Progenitor cell of endocrine pancreas (in vitro differentiated cells): ENCODE measurements around the gene BCO1. TPM values are rescaled to one million over a fixed set of nuclear protein-coding genes. Genes with fewer than 3 reads are reported as not detected.
"Not testable (repeated sequence)": the region's sequence is repeated elsewhere in the genome, so short reads cannot be mapped to it uniquely, and the experiment has no call there.

Experiments
- DNase-seq: peaks from one replicate; pipeline ENCODE4 v3.0.0; 2021; ENCODE audit warnings: low spot score; ENCODE audit not compliant: unreplicated experiment
- H3K27ac Mint-ChIP-seq: 2 replicates; pipeline ENCODE4 v1.8.0; 2021; ENCODE audit warnings: mild to moderate bottlenecking, moderate library complexity, mixed read lengths
- H3K27me3 Mint-ChIP-seq: 2 replicates; pipeline ENCODE4 v1.8.0; 2021; ENCODE audit warnings: mixed read lengths
- H3K36me3 Mint-ChIP-seq: 2 replicates; pipeline ENCODE4 v1.8.0; 2022; ENCODE audit warnings: mixed read lengths; ENCODE audit not compliant: insufficient read depth
- H3K4me1 Mint-ChIP-seq: 2 replicates; pipeline ENCODE4 v1.8.0; 2021; ENCODE audit warnings: low read depth, mixed read lengths
- H3K4me3 Mint-ChIP-seq: 2 replicates; pipeline ENCODE4 v1.8.0; 2021; ENCODE audit warnings: low read depth, mild to moderate bottlenecking, moderate library complexity, mixed read lengths
- H3K9me3 Mint-ChIP-seq: 2 replicates; pipeline ENCODE4 v1.8.0; 2021; ENCODE audit warnings: low read depth, mixed read lengths
- CTCF ChIP-seq: fragments of 200-600 bp; sonication (generic); IDR thresholded peaks from one replicate; pipeline ENCODE4 v1.5.0; 2021; ENCODE audit warnings: antibody characterized with exemption, mild to moderate bottlenecking; ENCODE audit not compliant: unreplicated experiment
- total RNA-seq: library from RNA; stranded (reverse); gene quantifications from 2 replicates; pipeline ENCODE4 v1.2.1, GENCODE V29; 2021

Gene BCO1
- total RNA-seq, 1 donor from 2014 or later, result 3.3 TPM

DNA sequence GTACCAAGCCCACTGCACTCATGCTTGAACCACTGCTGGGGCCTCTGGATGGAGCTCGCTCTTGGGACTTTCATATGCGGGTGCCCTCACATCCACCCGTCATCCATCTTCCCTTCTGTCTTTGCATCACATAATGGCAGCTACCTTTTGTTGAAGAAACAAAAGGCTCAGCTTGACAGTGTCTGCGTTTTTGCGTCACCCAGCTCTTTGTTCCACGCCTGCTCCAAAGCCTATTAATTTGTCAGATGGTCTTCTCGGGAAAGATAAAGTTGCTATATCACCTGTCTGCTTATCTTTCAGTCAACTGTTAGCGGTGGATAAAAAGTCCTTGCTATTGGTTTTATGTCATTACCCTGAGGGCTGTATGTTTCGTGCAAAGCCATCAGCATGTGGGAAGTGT lies 18.1 kb upstream of the BCO1 start:
- H3K9me3 Mint-ChIP-seq, result no peaks in the 10 kb centered on the region
- no peak for TF ChIP-seq CTCF
- H3K36me3 Mint-ChIP-seq, result no peaks in the 10 kb centered on the region
- DNase-seq, result no peak
- H3K27ac Mint-ChIP-seq, result no peak overlapping the region
- H3K27me3 Mint-ChIP-seq, result peaks cover 48% of the 10 kb centered on the region
- H3K4me1 Mint-ChIP-seq, result peaks cover 18% of the 10 kb centered on the region
- H3K4me3 Mint-ChIP-seq, result no peak overlapping the region

GRCh38 chr16:81221731-81222130 lies 16.8 kb upstream of the BCO1 start:
- no peak overlapping the region for H3K4me3 Mint-ChIP-seq
- no peaks in the 10 kb centered on the region for H3K9me3 Mint-ChIP-seq
- no peak for TF ChIP-seq CTCF
- peaks cover 18% of the 10 kb centered on the region for H3K4me1 Mint-ChIP-seq
- H3K27ac Mint-ChIP-seq, result no peak overlapping the region
- DNase-seq, result no peak
- H3K27me3 Mint-ChIP-seq, result peaks cover 38% of the 10 kb centered on the region
- H3K36me3 Mint-ChIP-seq, result no peaks in the 10 kb centered on the region

DNA sequence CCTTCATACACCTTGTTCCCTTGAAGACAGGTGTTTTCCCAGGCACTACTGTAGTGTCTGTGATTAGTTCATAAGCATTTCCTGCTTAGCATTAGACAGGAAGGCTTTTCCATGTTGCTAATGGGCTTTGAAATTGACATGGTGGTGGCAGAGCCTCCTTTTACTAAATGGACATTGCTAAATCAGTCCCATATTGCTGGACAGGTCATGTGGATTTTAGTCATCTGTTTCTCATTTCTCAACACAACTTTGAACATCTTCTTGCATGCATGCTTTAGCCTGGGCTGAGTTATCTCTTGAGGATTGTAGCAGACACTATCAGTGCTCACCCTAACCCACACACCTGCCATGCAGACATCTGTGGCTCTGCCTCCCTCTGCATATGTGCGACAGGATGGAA lies 13.7 kb upstream of the BCO1 start:
- DNase-seq, result no peak
- Mint-ChIP-seq H3K4me1 (peaks cover 20% of the 10 kb centered on the region), H3K36me3 (no peaks in the 10 kb centered on the region), H3K27me3 (peaks cover 36% of the 10 kb centered on the region), H3K27ac (peak overlapping the region; percentile 69), H3K4me3 (no peak overlapping the region), H3K9me3 (no peaks in the 10 kb centered on the region)
- no peak for TF ChIP-seq CTCF

DNA sequence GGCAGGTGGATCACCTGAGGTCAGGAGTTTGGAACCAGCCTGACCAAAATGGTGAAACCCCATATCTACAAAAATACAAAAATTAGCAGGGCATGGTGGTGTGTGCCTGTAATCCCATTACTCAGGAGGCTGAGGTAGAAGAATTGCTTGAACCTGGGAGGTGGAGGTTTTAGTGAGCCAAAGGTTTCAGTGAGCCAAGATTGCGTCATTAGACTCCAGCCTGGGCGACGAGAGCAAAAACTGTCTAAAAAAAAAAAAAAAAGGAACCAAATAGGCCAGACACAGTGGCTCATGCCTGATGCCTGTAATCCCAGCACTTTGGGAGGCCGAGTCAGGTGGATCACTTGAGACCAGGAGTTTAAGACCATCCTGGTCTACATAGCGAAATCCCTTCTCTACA lies 12.8 kb upstream of the BCO1 start:
- peaks cover 17% of the 10 kb centered on the region for H3K4me1 Mint-ChIP-seq
- H3K36me3 Mint-ChIP-seq, H3K27ac Mint-ChIP-seq, DNase-seq, H3K4me3 Mint-ChIP-seq, H3K9me3 Mint-ChIP-seq: not testable (repeated sequence)
- peaks cover 40% of the 10 kb centered on the region for H3K27me3 Mint-ChIP-seq

- H3K9me3 Mint-ChIP-seq, result no peaks in the 10 kb centered on the region
- H3K4me3 Mint-ChIP-seq, result no peak overlapping the region
- peaks cover 17% of the 10 kb centered on the region for H3K4me1 Mint-ChIP-seq
- H3K27me3 Mint-ChIP-seq, result peaks cover 48% of the 10 kb centered on the region
- H3K36me3 Mint-ChIP-seq, result no peaks in the 10 kb centered on the region
- no peak for TF ChIP-seq CTCF
- H3K27ac Mint-ChIP-seq, result no peak overlapping the region
- DNase-seq, result no peak
Observed at GRCh38 chr16:81227785-81228184, 10.7 kb upstream of the BCO1 start.

GRCh38 chr16:81229811-81230210 lies 8.7 kb upstream of the BCO1 start:
- Mint-ChIP-seq H3K9me3 (no peaks in the 10 kb centered on the region), H3K4me3 (no peak overlapping the region), H3K4me1 (peaks cover 8% of the 10 kb centered on the region), H3K36me3 (no peaks in the 10 kb centered on the region), H3K27me3 (peaks cover 40% of the 10 kb centered on the region), H3K27ac (no peak overlapping the region)
- no peak for TF ChIP-seq CTCF
- DNase-seq, result no peak
